HG02678 (cell line): ENCODE results near the gene EIF5B.
"Not testable (repeated sequence)": the region's sequence is repeated elsewhere in the genome, so short reads cannot be mapped to it uniquely, and the experiment has no call there.

Source experiments
- ATAC-seq: cut with Tn5 transposase; IDR thresholded peaks from one replicate; pipeline ENCODE4 v1.9.1; 2021; ENCODE audit warnings: mild to moderate bottlenecking, moderate library complexity; ENCODE audit not compliant: unreplicated experiment

Gene EIF5B

DNA sequence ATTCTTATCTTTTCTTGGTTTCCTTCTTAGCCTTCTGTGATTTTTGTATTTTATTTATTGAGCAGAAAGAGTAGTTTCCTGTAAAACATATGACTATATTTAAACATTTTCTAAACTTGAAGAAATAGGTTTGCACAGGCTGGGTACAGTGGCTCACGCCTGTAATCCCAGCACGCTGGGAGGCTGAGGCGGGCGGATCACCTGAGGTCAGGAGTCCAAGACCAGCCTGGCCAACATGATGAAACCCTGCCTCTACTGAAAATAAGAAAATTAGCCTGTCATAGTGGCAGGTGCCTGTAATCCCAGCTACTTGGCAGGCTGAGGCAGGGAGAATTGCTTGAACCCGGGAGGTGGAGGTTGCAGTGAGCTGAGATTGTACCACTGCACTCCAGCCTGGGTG is 31.7 kb downstream of the EIF5B start:
- ATAC-seq, result not testable (repeated sequence)

GRCh38 chr2:99373144-99373543 is 36.0 kb downstream of the EIF5B start:
- no peak for ATAC-seq

GRCh38 chr2:99374747-99375146 is 37.6 kb downstream of the EIF5B start:
- no peak for ATAC-seq

- no peak for ATAC-seq
Measured at GRCh38 chr2:99376254-99376864, 39.2 kb downstream of the EIF5B start.

DNA sequence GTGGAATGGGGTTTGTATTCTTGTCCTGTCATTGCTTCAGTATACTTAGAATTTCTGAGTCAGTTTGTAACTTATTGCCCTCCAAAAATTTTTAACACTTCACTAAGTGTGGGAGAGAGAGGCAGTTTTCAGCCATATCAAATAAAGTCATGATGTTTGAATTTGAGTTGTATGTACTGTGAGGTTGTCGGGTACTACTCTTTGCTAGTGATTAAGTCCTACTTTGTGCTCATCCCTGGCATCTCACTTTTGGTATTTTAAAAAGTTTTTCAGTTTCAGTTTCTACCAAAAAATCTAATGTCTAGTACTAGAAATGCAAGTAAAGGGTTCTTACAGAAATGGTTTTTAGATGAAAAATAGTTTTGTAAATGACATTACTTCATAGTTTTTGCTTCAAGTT is 40.7 kb downstream of the EIF5B start:
- no peak for ATAC-seq

- ATAC-seq, result peak; percentile 75
Measured at GRCh38 chr2:99380376-99381010, 43.3 kb downstream of the EIF5B start.

- no peak for ATAC-seq
Measured at GRCh38 chr2:99382143-99382542, 45.0 kb downstream of the EIF5B start.

DNA sequence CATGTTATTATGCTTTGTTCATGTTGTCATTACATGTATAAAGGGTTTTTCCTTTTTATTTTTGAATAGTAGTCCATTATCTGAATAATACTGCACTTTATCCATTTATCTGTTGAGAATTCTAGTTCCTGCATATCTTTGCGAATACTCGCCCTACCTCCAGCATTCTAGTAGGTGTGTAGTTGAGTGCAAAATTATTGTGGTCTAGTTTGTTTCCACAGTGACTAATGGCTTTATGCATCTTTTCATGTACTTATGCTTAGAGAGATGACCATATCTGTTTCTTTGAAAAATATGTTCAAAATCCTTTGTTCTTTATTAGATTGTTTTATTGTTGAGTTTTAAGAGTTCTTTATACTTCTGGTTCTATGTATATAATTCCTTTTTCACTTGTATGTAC is 48.8 kb downstream of the EIF5B start:
- no peak for ATAC-seq

DNA sequence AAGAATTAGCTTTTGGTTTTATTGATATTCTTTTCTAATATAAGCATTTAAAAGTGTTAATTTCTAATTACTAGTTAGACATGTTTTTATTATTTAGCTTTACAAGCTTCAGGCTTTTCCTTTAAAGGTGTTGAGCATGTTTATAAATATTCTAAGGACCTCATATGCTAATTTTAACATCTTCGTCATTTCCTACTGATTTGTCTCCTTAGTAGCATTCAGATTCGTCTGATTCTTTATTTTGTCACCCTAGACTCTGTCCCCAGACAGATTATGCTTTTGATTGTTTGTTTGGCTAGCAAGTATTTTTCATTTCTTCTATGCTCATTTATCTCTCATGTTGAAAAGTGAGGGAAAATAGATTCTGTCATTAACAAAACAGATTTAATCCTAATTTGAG is 51.7 kb downstream of the EIF5B start:
- ATAC-seq, result no peak

GRCh38 chr2:99389371-99389770 is 52.2 kb downstream of the EIF5B start:
- no peak for ATAC-seq

- no peak for ATAC-seq
Measured at GRCh38 chr2:99389946-99390345, 52.8 kb downstream of the EIF5B start.

- no peak for ATAC-seq
Measured at GRCh38 chr2:99395589-99396130, 58.5 kb downstream of the EIF5B start.

GRCh38 chr2:99397266-99397920 is 60.2 kb downstream of the EIF5B start:
- ATAC-seq, result no peak

DNA sequence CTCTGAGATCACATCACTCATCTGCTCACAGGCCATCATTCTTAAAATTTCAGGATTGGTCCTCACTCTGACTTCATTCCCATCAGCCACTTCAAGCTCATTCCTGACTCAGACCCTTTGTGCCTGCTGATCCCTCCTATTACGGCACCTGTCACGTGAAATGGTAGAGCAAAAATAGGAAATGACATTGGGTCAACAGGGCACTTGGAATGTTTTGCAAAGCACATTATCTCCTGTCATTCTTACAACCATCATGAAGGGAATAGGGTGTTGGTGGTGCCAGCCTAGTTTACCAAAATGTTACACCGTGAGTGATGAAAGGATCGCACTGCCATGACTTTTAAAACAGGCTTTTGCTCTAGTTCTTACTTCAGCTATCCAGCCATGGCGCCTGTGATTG is 61.1 kb downstream of the EIF5B start:
- no peak for ATAC-seq

GRCh38 chr2:99399063-99399462 is 61.9 kb downstream of the EIF5B start:
- ATAC-seq, result no peak

DNA sequence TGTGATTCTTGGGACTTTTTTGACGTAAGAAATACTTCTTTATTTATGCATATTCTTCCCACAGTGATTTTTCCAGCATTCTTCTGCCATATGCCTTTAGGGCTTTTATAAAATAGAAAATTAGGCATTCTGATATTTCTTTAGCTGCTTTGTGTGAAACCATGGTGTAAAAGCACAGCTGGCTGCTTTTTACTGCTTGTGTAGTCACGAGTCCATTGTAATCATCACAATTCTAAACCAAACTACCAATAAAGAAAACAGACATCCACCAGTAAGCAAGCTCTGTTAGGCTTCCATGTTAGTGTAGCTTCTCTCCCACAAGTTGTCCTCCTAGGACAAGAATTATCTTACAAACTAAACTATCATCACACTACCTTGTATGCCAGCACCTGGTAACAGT is 62.6 kb downstream of the EIF5B start:
- ATAC-seq, result no peak

GRCh38 chr2:99401841-99402240 is 64.7 kb downstream of the EIF5B start:
- no peak for ATAC-seq

DNA sequence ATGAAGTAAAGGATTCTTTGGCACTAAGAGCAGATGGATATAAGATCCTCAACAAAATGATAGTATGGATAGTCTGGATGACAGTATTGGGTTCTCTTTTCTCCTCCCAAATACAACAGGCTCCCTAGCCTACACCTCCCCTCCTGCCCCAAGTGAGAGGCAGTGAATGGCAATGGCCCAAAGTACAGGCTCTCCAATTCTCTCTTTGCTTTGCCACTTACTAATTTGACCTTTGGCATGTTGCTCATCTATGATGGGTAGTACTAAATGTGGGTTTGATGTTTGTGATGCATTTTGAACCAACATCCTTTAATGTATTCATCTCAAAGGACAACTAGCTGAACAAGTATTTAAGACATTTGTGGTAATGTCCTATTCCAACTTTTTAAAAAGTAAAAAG is 65.9 kb downstream of the EIF5B start:
- no peak for ATAC-seq

DNA sequence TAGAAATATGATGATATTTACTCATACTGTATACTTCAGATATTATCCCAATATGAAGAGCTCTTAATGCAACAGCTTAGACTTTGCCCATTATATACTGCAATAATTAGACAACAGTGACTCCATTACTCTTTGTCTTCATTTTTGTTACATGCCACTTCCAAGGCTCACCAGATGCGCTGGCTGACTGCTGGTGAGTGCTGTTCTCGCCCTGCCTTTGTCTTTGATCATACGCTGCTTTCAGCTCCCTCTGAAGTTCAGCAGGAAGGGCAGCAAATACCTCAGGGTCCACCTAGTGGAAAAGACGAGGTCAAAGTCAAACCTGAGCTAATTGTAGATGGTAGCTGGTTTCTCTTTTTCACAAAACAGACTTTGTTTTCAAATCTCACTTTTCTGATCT is 66.3 kb downstream of the EIF5B start:
- no peak for ATAC-seq

- ATAC-seq, result no peak
Measured at GRCh38 chr2:99404039-99404796, 67.0 kb downstream of the EIF5B start.
